B cell (primary cell): ENCODE results near the gene TRPV4. TPM values are rescaled to one million over a fixed set of nuclear protein-coding genes. Genes with fewer than 3 reads are reported as not detected.

Experiments
- ATAC-seq: fragments of 200-7000 bp; cut with Tn5 transposase; one replicate; pipeline ENCODE4 v1.10.0; 2021; ENCODE audit warnings: low read depth, mild to moderate bottlenecking, moderate number of reproducible peaks, moderate library complexity
- CTCF ChIA-PET: fragments of 350-600 bp; sonication (Branson Sonifier 250); formaldehyde crosslinking; loops from one replicate; lab custom pipeline; 2021; ENCODE audit warnings: antibody characterized with exemption, inconsistent platforms; lab: Charles Lee
- POLR2A ChIA-PET: fragments of 350-600 bp; sonication (Branson Sonifier 250); formaldehyde crosslinking; loops from one replicate; lab custom pipeline; 2021; ENCODE audit warnings: antibody characterized with exemption; lab: Charles Lee
- DNase-seq: peaks from one replicate; pipeline ENCODE4 v3.0.0; 2013
- H2AFZ ChIP-seq: 2 replicates; pipeline ENCODE4 v1.6.1; 2012; ENCODE audit warnings: mild to moderate bottlenecking, low read depth, low read length; ENCODE audit not compliant: insufficient read depth, poor library complexity, severe bottlenecking
- H3K27ac ChIP-seq, 2 donors: 1 replicate in 1 of 2; 2 replicates in 1 of 2; pipeline ENCODE4 v1.5.1; 2012 to 2013; ENCODE audit warnings: low read length in 2 of 2, mild to moderate bottlenecking in 2 of 2, moderate library complexity in 1 of 2
- H3K27me3 ChIP-seq, 4 experiments: fragments of 200-600 bp in 1 of 4; sonication (generic) in 1 of 4; replicated peaks in 1 of 4; 1 replicate in 2 of 4; 2 replicates in 2 of 4; pipeline versions ENCODE4 v1.6.1 to v1.7.0; 2013 to 2016; ENCODE audit warnings: low read length in 3 of 4, mild to moderate bottlenecking in 2 of 4, mixed read lengths in 1 of 4, moderate library complexity in 1 of 4; ENCODE audit not compliant: insufficient read depth in 4 of 4, control insufficient read depth in 3 of 4; ENCODE audit errors: control extremely low read depth in 1 of 4
- H3K36me3 ChIP-seq, 2 experiments: replicated peaks in 1 of 2; 1 replicate in 1 of 2; 2 replicates in 1 of 2; pipeline versions ENCODE4 v1.6.1 to v1.7.1; 2013; ENCODE audit warnings: low read length in 1 of 2; ENCODE audit not compliant: insufficient read depth in 2 of 2, control insufficient read depth in 1 of 2; ENCODE audit errors: control extremely low read depth in 1 of 2, extremely low read depth in 1 of 2
- H3K4me1 ChIP-seq, 2 donors: fragments of 200-600 bp in 1 of 2; sonication (generic) in 1 of 2; 1 replicate in 1 of 2; 2 replicates in 1 of 2; pipeline versions ENCODE4 v1.5.1 to v1.6.1; 2013 to 2017; ENCODE audit warnings: low read length in 2 of 2; ENCODE audit not compliant: control insufficient read depth in 2 of 2, insufficient read depth in 2 of 2
- H3K4me2 ChIP-seq: replicated peaks from 2 replicates; pipeline ENCODE3; 2012; ENCODE audit warnings: mild to moderate bottlenecking, low read depth, low read length; ENCODE audit not compliant: poor library complexity, severe bottlenecking
- H3K4me3 ChIP-seq, 5 experiments: fragments of 200-600 bp in 1 of 5; sonication (generic) in 1 of 5; 1 replicate in 3 of 5; 2 replicates in 2 of 5; pipeline versions ENCODE4 v1.5.1 to v1.7.0; 2011 to 2016; ENCODE audit warnings: low read length in 4 of 5, mild to moderate bottlenecking in 4 of 5, low read depth in 2 of 5, control low read depth in 1 of 5, moderate library complexity in 1 of 5; ENCODE audit not compliant: insufficient read depth in 1 of 5; ENCODE audit errors: control extremely low read depth in 1 of 5, extremely low read depth in 1 of 5
- H3K79me2 ChIP-seq: fragments of 200-600 bp; sonication (generic); one replicate; pipeline ENCODE4 v1.6.0; 2016; ENCODE audit warnings: low read length; ENCODE audit not compliant: control insufficient read depth, insufficient read depth
- H3K9ac ChIP-seq: fragments of 200-600 bp; sonication (generic); 2 replicates; pipeline ENCODE4 v1.6.1; 2017; ENCODE audit warnings: mild to moderate bottlenecking, low read length, moderate library complexity
- H3K9me3 ChIP-seq, 3 donors: one replicate each; pipeline versions ENCODE4 v1.6.1 to v1.7.1; 2013; ENCODE audit warnings: low read length in 2 of 3; ENCODE audit not compliant: control insufficient read depth in 2 of 3, insufficient read depth in 1 of 3; ENCODE audit errors: control extremely low read depth in 1 of 3
- H4K20me1 ChIP-seq: 2 replicates; pipeline ENCODE4 v1.6.0; 2012; ENCODE audit warnings: mild to moderate bottlenecking, low read length; ENCODE audit not compliant: insufficient read depth, control insufficient read depth, poor library complexity, severe bottlenecking
- H3K27ac Mint-ChIP-seq: one replicate; pipeline ENCODE4 v1.8.0; 2021; ENCODE audit warnings: mixed read lengths
- H3K27me3 Mint-ChIP-seq: one replicate; pipeline ENCODE4 v1.8.0; 2021; ENCODE audit warnings: mixed read lengths
- H3K4me1 Mint-ChIP-seq: one replicate; pipeline ENCODE4 v1.8.0; 2021; ENCODE audit warnings: mixed read lengths
- H3K4me3 Mint-ChIP-seq: one replicate; pipeline ENCODE4 v1.8.0; 2021; ENCODE audit warnings: mixed read lengths
- H3K9me3 Mint-ChIP-seq: one replicate; pipeline ENCODE4 v1.8.0; 2022; ENCODE audit warnings: mixed read lengths; ENCODE audit not compliant: insufficient read depth
- EZH2 ChIP-seq: IDR thresholded peaks from 2 replicates; pipeline ENCODE4 v1.6.1; 2012; ENCODE audit warnings: borderline replicate concordance, low read depth, mild to moderate bottlenecking, moderate library complexity, low read length; ENCODE audit not compliant: insufficient read depth, poor library complexity, severe bottlenecking
- WGBS: methylation state at CpG from one replicate; pipeline ENCODE4 v1.1.5; 2013; ENCODE audit warnings: missing lambda C conversion rate; ENCODE audit not compliant: insufficient coverage; 5-methylcytosine and 5-hydroxymethylcytosine counted together
- intact Hi-C: fragments of 100-400 bp; cut with micrococcal nuclease; formaldehyde crosslinking; loops from one replicate; pipeline ENCODE4 v1.10.0; 2022
- polyA plus RNA-seq: library from polyadenylated mRNA; depleted of rRNA; stranded (reverse); fragments of >200 nt; gene quantifications from 2 replicates; pipeline ENCODE4 v1.2.3, GENCODE V29; 2012
- total RNA-seq, 2 donors: library from RNA; stranded (reverse); fragments of 120-200 nt in 1 of 2; gene quantifications; 1 replicate in 1 of 2; 2 replicates in 1 of 2; pipeline versions ENCODE4 v1.2.3 to v1.2.4, GENCODE V29; 2013 to 2022
- TF ChIP-seq, protein P1 (sequence below): fragments of 200-600 bp; IDR thresholded peaks from one replicate; pipeline ENCODE4 v1.8.0; 2022; ENCODE audit warnings: antibody characterized with exemption, mild to moderate bottlenecking

The TRPV4 gene
- total and polyA plus RNA-seq, 2 donors (not counting 1 experiment from before 2014, with no cell fraction given): not detected

DNA sequence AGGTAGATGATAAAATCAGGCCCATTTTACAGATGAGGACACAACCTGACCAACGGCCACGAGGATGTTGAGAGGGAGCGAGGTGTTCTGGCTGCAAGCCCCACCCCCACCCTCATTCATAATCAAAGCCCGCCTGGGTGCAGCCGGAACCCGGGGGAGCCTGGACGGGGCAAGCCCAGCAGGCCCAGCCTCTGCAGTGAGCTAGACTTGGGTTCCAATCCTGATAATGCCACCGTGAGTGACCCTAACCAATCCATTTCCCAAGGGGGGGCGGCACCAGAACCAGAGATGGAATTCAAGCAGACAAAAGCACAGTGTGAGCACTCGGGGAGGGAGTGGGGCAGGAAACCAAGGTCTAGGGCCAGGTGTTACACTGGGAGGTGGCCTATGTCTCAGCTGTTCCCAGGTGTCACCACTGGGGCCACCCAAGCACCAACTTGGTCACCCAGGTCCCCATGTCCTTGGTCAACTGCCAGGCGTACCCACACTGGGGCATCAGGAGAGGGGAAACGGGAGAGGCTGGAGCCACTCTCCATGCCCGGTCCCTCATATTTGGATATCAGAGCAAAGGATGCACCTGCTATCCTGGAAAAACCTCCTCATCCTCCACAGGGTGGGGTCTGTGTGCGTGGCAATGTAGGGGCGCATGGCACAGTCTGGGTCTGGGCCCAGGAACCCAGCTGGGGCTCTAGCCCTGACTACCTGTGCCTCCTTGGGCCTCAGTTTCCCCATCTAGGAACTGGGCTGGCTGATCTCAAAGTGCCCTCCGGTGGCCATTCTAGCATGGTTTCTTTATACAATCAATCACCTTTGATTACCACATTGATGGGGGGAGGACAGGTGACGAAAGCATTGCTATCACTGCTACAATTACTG is 61.2 kb downstream of the TRPV4 start:
- intact Hi-C loops: no loop called here
- no peak overlapping the region for H3K4me3 Mint-ChIP-seq
- WGBS: 85% methylated on average over 8 of the region's 17 CpGs

More for the DNA sequence above, 61.2 kb downstream of the TRPV4 start:
- Mint-ChIP-seq H3K4me1 (peaks cover 5% of the 10 kb centered on the region), H3K9me3 (no peaks in the 10 kb centered on the region), H3K27me3 (no peaks in the 10 kb centered on the region), H3K27ac (no peak overlapping the region)
- ChIA-PET POLR2A (no interaction called here), CTCF (interaction anchor here (1.3 to 6.1 kb wide), 6 partner anchors 57 to 344 kb away, joined by 3 to 66 read pairs (median 7); no protein-coding TSS in a partner anchor)
- Histone ChIP-seq H3K27me3 (no peaks in the 10 kb centered on the region), H3K36me3 (no peaks in the 10 kb centered on the region), H3K9ac (no peak overlapping the region), H3K79me2 (no peaks in the 10 kb centered on the region), H3K4me2 (no peak overlapping the region), H4K20me1 (no peaks in the 10 kb centered on the region), H3K9me3 (no peaks in the 10 kb centered on the region), H3K4me1 (no peaks in the 10 kb centered on the region), H3K27ac (no peak overlapping the region), H3K4me3 (no peak overlapping the region), H2AFZ (no peak overlapping the region)
- TF ChIP-seq, protein P1, sequence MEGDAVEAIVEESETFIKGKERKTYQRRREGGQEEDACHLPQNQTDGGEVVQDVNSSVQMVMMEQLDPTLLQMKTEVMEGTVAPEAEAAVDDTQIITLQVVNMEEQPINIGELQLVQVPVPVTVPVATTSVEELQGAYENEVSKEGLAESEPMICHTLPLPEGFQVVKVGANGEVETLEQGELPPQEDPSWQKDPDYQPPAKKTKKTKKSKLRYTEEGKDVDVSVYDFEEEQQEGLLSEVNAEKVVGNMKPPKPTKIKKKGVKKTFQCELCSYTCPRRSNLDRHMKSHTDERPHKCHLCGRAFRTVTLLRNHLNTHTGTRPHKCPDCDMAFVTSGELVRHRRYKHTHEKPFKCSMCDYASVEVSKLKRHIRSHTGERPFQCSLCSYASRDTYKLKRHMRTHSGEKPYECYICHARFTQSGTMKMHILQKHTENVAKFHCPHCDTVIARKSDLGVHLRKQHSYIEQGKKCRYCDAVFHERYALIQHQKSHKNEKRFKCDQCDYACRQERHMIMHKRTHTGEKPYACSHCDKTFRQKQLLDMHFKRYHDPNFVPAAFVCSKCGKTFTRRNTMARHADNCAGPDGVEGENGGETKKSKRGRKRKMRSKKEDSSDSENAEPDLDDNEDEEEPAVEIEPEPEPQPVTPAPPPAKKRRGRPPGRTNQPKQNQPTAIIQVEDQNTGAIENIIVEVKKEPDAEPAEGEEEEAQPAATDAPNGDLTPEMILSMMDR: no peak
- no peak for TF ChIP-seq EZH2
- ATAC-seq (no peak), DNase-seq (no peak)
